Hematopoietic multipotent progenitor cell treated with erythropoietin and hydrocortisone succinate and interleukin-3 and kit ligand, for 4 days (in vitro differentiated cells): ENCODE measurements around the gene TUBD1.

Experiments
- DNase-seq: peaks from one replicate; pipeline ENCODE4 v3.0.0-alpha.2; 2015

Gene TUBD1

DNA sequence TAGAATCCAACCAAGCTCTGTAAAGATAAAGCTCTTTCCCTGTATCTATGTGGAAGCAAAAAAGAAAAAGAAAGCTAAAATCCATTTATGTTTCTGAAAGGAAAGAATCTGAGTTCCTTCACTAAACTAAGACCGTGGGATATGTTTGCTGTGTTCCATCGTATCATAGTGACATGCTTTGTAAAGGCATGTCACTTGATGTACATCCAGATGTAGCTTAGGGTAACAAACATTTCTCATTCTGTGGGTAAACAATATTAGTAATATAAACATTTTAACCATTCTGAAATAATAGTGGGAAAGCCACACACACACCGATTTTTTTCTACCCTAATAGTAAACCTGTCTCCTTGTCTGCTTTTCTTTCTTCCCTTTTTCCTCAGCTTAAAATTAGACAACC, 78.1 kb downstream of the TUBD1 start:
- DNase-seq, result no peak

DNA sequence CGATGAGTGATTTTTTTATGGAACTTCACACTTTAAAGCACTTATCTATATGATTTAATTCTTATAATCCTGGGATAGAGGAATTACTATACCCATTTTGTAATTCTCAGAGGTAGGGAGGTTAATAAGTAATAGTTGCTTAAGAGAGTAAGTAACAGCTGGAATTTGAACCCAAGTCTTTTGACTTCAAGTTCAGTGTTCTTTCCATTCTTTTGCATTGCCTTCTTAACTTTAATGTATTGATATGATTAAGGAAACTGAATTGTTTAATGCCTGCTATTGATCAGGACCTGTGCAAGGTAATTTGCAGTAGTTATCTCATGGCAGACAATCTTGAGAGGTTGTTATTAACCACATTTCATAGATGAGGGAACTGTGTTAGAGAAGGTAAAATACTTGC, 78.5 kb downstream of the TUBD1 start:
- DNase-seq, result no peak

DNA sequence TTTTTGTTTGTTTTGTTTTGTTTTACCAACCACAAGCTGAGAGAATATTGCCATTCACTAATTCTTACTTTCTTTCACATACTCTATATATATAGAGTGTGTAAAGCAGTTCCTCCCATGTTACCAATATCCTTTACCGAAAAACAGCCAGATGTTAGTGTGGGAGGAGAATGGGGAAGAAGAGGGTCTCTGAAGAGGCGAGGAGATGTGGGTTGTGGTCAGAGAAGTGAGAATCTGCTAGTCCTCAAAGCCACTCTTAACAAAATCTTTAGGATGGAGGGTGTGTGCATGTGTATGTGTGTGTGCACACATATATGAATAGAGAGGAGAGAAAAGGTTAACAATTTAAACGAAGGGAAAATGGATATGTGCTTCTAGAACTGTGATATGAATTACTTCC, 80.6 kb downstream of the TUBD1 start:
- DNase-seq, result peak; percentile 65

DNA sequence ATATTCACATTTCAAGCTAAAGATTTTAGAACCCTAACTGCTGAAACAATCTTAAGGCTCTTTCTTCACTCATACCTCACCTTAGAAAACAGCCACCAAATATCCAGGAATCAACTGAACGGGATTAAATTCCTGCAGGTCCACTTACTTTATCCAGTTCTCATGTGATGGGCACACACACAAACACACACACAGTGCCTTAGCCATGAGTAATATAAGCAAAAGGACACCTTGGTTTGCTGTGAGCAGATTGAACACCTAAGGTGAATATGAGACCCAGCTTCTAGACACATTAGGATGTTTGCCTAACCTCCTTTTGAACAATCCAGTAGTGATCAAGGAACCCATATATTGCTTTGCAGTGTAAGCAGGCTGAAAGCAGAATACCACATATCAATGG, 81.5 kb downstream of the TUBD1 start:
- no peak for DNase-seq

DNA sequence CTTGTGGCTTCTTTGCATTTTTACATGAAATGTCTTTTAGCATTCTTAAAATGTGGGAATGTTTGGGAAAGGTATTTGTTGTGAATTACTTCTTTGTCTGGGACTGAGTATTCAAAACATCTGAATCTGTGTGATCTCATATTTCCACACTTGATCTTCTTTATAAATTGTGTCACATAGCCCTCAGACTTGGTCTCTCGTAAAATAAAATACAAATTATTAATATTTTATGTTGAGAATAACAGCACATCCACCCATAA, 81.9 kb downstream of the TUBD1 start:
- DNase-seq, result no peak
